Upper lobe of left lung (tissue), 6 donors: ENCODE results near the gene ASZ1. TPM values are rescaled to one million over a fixed set of nuclear protein-coding genes. Genes with fewer than 3 reads are reported as not detected.
A peak's percentile ranks its signal among the peaks of the same experiment; 100 is the strongest.

Experiments
- ATAC-seq, 2 donors: fragments of 200-7000 bp; cut with Tn5 transposase; one replicate each; pipeline ENCODE4 v1.9.1; 2022; ENCODE audit warnings: mild to moderate bottlenecking in 2 of 2, moderate library complexity in 2 of 2; ENCODE audit not compliant: low FRiP score in 2 of 2
- DNase-seq, 2 donors: peaks; one replicate each; pipeline ENCODE4 v3.0.0-alpha.2; 2019 to 2020
- H3K27ac ChIP-seq, 4 donors: fragments of 200-600 bp; sonication (generic); one replicate each; pipeline ENCODE4 v1.5.1; 2016 to 2019
- H3K27me3 ChIP-seq, 4 donors: fragments of 200-600 bp; sonication (generic); one replicate each; pipeline ENCODE4 v1.5.1; 2017 to 2019
- H3K36me3 ChIP-seq, 4 donors: fragments of 200-600 bp; sonication (generic); one replicate each; pipeline ENCODE4 v1.5.1; 2016 to 2019
- H3K4me1 ChIP-seq, 4 donors: fragments of 200-600 bp; sonication (generic); one replicate each; pipeline ENCODE4 v1.5.1; 2018 to 2019
- H3K4me3 ChIP-seq, 4 donors: fragments of 200-600 bp; sonication (generic); one replicate each; pipeline ENCODE4 v1.5.1; 2017 to 2019; ENCODE audit warnings: mild to moderate bottlenecking in 2 of 4, moderate library complexity in 1 of 4
- H3K9me3 ChIP-seq, 4 donors: fragments of 200-600 bp; sonication (generic); one replicate each; pipeline ENCODE4 v1.5.1; 2018 to 2019
- CTCF ChIP-seq, 6 experiments: fragments of 450-650 bp in 4 of 6; fragments of 200-600 bp in 2 of 6; sonication (generic) in 2 of 6; IDR thresholded peaks; one replicate each; pipeline ENCODE4 v1.5.1; 2016 to 2019; ENCODE audit warnings: antibody characterized with exemption in 6 of 6
- EP300 ChIP-seq, 4 donors: sonication (generic); formaldehyde crosslinking; IDR thresholded peaks; one replicate each; pipeline ENCODE4 v1.5.1; 2017; ENCODE audit warnings: antibody characterized with exemption in 4 of 4, control low read depth in 2 of 4
- POLR2A ChIP-seq, 4 donors: fragments of 450-650 bp; IDR thresholded peaks; one replicate each; pipeline ENCODE4 v1.5.1; 2016 to 2017; ENCODE audit warnings: antibody characterized with exemption in 4 of 4, mild to moderate bottlenecking in 2 of 4
- POLR2AphosphoS5 ChIP-seq, 2 donors: sonication (generic); formaldehyde crosslinking; IDR thresholded peaks; one replicate each; pipeline ENCODE4 v1.5.1; 2017; ENCODE audit warnings: antibody characterized with exemption in 2 of 2
- WGBS, 2 donors: methylation state at CpG; one replicate each; pipeline ENCODE4 v1.1.5; 2017 to 2018; 5-methylcytosine and 5-hydroxymethylcytosine counted together
- total RNA-seq, 6 donors: library from RNA; depleted of rRNA in 4 of 6; stranded (reverse); fragments of >200 nt in 4 of 6; gene quantifications; one replicate each; pipeline versions ENCODE4 v1.1.0 to v1.2.1, GENCODE V29; 2016 to 2021
- donor health status: DM: no; HTN: no; CAD: no; lungs with moderate emphysema.
- donor health status: DM: no; HTN: yes; CAD: no; lungs with severe emphysema.

The ASZ1 gene
- total RNA-seq, 6 donors from 2014 or later: not detected

- H3K4me3 ChIP-seq: no peak overlapping the region
- peak in 1 of 2 donors; percentile 79 for ATAC-seq
- 50% methylated on average over 6 of the region's 6 CpGs for WGBS, 2 donors
Measured at GRCh38 chr7:117385363-117386109, 41.8 kb downstream of the ASZ1 start.

GRCh38 chr7:117384688-117385362 lies 42.5 kb downstream of the ASZ1 start:
- H3K27me3 ChIP-seq: no peaks in the 10 kb centered on the region
- ATAC-seq (no peak), DNase-seq (no peak)
- WGBS, 2 donors: 64 to 66% methylated on average over 5 of the region's 5 CpGs
- H3K4me1 ChIP-seq: peaks cover 0 to 5% (median 0%) of the 10 kb centered on the region in 4 donors
- no peak overlapping the region for H3K27ac ChIP-seq
- H3K4me3 ChIP-seq: no peak overlapping the region
- H3K36me3 ChIP-seq: no peaks in the 10 kb centered on the region
- peaks cover 0 to 7% (median under 1%) of the 10 kb centered on the region in 4 donors for H3K9me3 ChIP-seq
- TF ChIP-seq CTCF (IDR thresholded peaks at IDR 0.05): no peak

More at GRCh38 chr7:117385363-117386109, 41.8 kb downstream of the ASZ1 start:
- no peaks in the 10 kb centered on the region for H3K27me3 ChIP-seq
- no peaks in the 10 kb centered on the region for H3K36me3 ChIP-seq
- peaks cover 0 to 7% (median 3%) of the 10 kb centered on the region in 4 donors for H3K9me3 ChIP-seq
- H3K4me1 ChIP-seq: peaks cover 0 to 5% (median 0%) of the 10 kb centered on the region in 4 donors
- H3K27ac ChIP-seq: peak overlapping the region in 1 of 4 donors; percentile 15
- no peak for TF ChIP-seq POLR2AphosphoS5 (IDR thresholded peaks at IDR 0.05)
- TF ChIP-seq POLR2A (IDR thresholded peaks at IDR 0.05): no peak
- TF ChIP-seq EP300 (IDR thresholded peaks at IDR 0.05): no peak
- TF ChIP-seq CTCF (IDR thresholded peaks at IDR 0.05): peak in 1 of 6 experiments; percentile 31
- no peak for DNase-seq

GRCh38 chr7:117383483-117384189 lies 43.7 kb downstream of the ASZ1 start:
- H3K27ac ChIP-seq: no peak overlapping the region
- H3K9me3 ChIP-seq: peaks cover 0 to 7% (median 0%) of the 10 kb centered on the region in 4 donors
- H3K4me3 ChIP-seq: no peak overlapping the region
- ATAC-seq (no peak), DNase-seq (no peak)
- H3K27me3 ChIP-seq: no peaks in the 10 kb centered on the region
- peaks cover 0 to 5% (median 0%) of the 10 kb centered on the region in 4 donors for H3K4me1 ChIP-seq
- no peaks in the 10 kb centered on the region for H3K36me3 ChIP-seq
- whole genome bisulfite sequencing, 2 donors: 57 to 68% methylated on average over 3 of the region's 3 CpGs
- no peak for TF ChIP-seq POLR2AphosphoS5 (IDR thresholded peaks at IDR 0.05)
- no peak for TF ChIP-seq EP300 (IDR thresholded peaks at IDR 0.05)
- TF ChIP-seq CTCF (IDR thresholded peaks at IDR 0.05): no peak
- no peak for TF ChIP-seq POLR2A (IDR thresholded peaks at IDR 0.05)

GRCh38 chr7:117383046-117383445 lies 44.2 kb downstream of the ASZ1 start:
- Histone ChIP-seq H3K36me3 (no peaks in the 10 kb centered on the region), H3K4me1 (peaks cover 0 to 5% (median 0%) of the 10 kb centered on the region in 4 donors), H3K27ac (no peak overlapping the region), H3K4me3 (no peak overlapping the region), H3K9me3 (peaks cover 0 to 2% (median 0%) of the 10 kb centered on the region in 4 donors), H3K27me3 (no peaks in the 10 kb centered on the region)
- DNase-seq (no peak), ATAC-seq (no peak)
- 58 to 69% methylated on average over 2 of the region's 2 CpGs for WGBS, 2 donors
- TF ChIP-seq POLR2A (IDR thresholded peaks at IDR 0.05): no peak
- TF ChIP-seq EP300 (IDR thresholded peaks at IDR 0.05): no peak
- no peak for TF ChIP-seq POLR2AphosphoS5 (IDR thresholded peaks at IDR 0.05)
- no peak for TF ChIP-seq CTCF (IDR thresholded peaks at IDR 0.05)
